HG03045 (cell line): Measurements from ENCODE around the gene BRPF3.

Experiments used
- ATAC-seq: cut with Tn5 transposase; IDR thresholded peaks from one replicate; pipeline ENCODE4 v1.9.1; 2021; ENCODE audit warnings: mild to moderate bottlenecking, moderate library complexity; ENCODE audit not compliant: unreplicated experiment

The BRPF3 gene

GRCh38 chr6:36196113-36196879 is at the start of gene BRPF3:
TSS of gene BRPF3 (plus strand) at chr6:36196744. CDS start at chr6:36200323, 3,579 bp downstream.
- ATAC-seq = peak; percentile 58

GRCh38 chr6:36147294-36147693 is 49.2 kb upstream of the BRPF3 start:
- ATAC-seq = no peak

GRCh38 chr6:36149476-36149875 is 47.1 kb upstream of the BRPF3 start:
- no peak for ATAC-seq

- no peak for ATAC-seq
Observed at GRCh38 chr6:36150283-36150682, 46.3 kb upstream of the BRPF3 start.

- ATAC-seq = no peak
Observed at GRCh38 chr6:36154286-36154685, 42.3 kb upstream of the BRPF3 start.

GRCh38 chr6:36155662-36156061 is 40.9 kb upstream of the BRPF3 start:
- no peak for ATAC-seq

GRCh38 chr6:36160147-36160760 is 36.3 kb upstream of the BRPF3 start:
- ATAC-seq = no peak

GRCh38 chr6:36169023-36170007 is 27.2 kb upstream of the BRPF3 start:
- no peak for ATAC-seq

GRCh38 chr6:36170704-36171103 is 25.8 kb upstream of the BRPF3 start:
- ATAC-seq = no peak

GRCh38 chr6:36171573-36171972 is 25.0 kb upstream of the BRPF3 start:
- ATAC-seq = no peak

GRCh38 chr6:36177166-36177565 is 19.4 kb upstream of the BRPF3 start:
- ATAC-seq = no peak

GRCh38 chr6:36178544-36178943 is 18.0 kb upstream of the BRPF3 start:
- no peak for ATAC-seq

GRCh38 chr6:36180126-36180525 is 16.4 kb upstream of the BRPF3 start:
- no peak for ATAC-seq

GRCh38 chr6:36184311-36184710 is 12.2 kb upstream of the BRPF3 start:
- no peak for ATAC-seq

GRCh38 chr6:36186199-36186598 is 10.3 kb upstream of the BRPF3 start:
- no peak for ATAC-seq

- ATAC-seq = no peak
Observed at GRCh38 chr6:36187446-36187845, 9.1 kb upstream of the BRPF3 start.

- no peak for ATAC-seq
Observed at GRCh38 chr6:36195471-36196112, 952 bp upstream of the BRPF3 start.

GRCh38 chr6:36196880-36197548 is 470 bp downstream of the BRPF3 start:
- ATAC-seq = peak; percentile 88

GRCh38 chr6:36197739-36198221 is 1.2 kb downstream of the BRPF3 start:
- no peak for ATAC-seq

GRCh38 chr6:36198986-36199385 is 2.4 kb downstream of the BRPF3 start:
- no peak for ATAC-seq
